ENCODE results near the gene IGF1R.

Gene IGF1R

GRCh38 chr15:98700519-98700918 is 52.2 kb downstream of the IGF1R start:
- in situ Hi-C loops (cut with HindIII; ENCODE audit: low sequenced_read_pairs), result no loop called here

GRCh38 chr15:98703126-98703685 is 54.9 kb downstream of the IGF1R start:
- in situ Hi-C loops (cut with HindIII; ENCODE audit: low sequenced_read_pairs), result no loop called here

- in situ Hi-C loops (cut with HindIII; ENCODE audit: low sequenced_read_pairs), result no loop called here
Measured at GRCh38 chr15:98705070-98705469, 56.7 kb downstream of the IGF1R start.

- in situ Hi-C loops (cut with HindIII; ENCODE audit: low sequenced_read_pairs), result no loop called here
Measured at GRCh38 chr15:98706387-98706786, 58.0 kb downstream of the IGF1R start.

GRCh38 chr15:98706986-98707385 is 58.6 kb downstream of the IGF1R start:
- in situ Hi-C loops (cut with HindIII; ENCODE audit: low sequenced_read_pairs), result no loop called here

GRCh38 chr15:98708037-98708590 is 59.8 kb downstream of the IGF1R start:
- in situ Hi-C loops (cut with HindIII; ENCODE audit: low sequenced_read_pairs), result no loop called here

- in situ Hi-C loops (cut with HindIII; ENCODE audit: low sequenced_read_pairs), result no loop called here
Measured at GRCh38 chr15:98711810-98712209, 63.5 kb downstream of the IGF1R start.

GRCh38 chr15:98712845-98713584 is 64.7 kb downstream of the IGF1R start:
- in situ Hi-C loops (cut with HindIII; ENCODE audit: low sequenced_read_pairs), result no loop called here

- in situ Hi-C loops (cut with HindIII; ENCODE audit: low sequenced_read_pairs), result no loop called here
Measured at GRCh38 chr15:98713585-98714001, 65.3 kb downstream of the IGF1R start.

GRCh38 chr15:98714922-98715321 is 66.6 kb downstream of the IGF1R start:
- in situ Hi-C loops (cut with HindIII; ENCODE audit: low sequenced_read_pairs), result no loop called here

- in situ Hi-C loops (cut with HindIII; ENCODE audit: low sequenced_read_pairs), result no loop called here
Measured at GRCh38 chr15:98715401-98715800, 67.1 kb downstream of the IGF1R start.

GRCh38 chr15:98715890-98716443 is 67.6 kb downstream of the IGF1R start:
- in situ Hi-C loops (cut with HindIII; ENCODE audit: low sequenced_read_pairs), result no loop called here

- in situ Hi-C loops (cut with HindIII; ENCODE audit: low sequenced_read_pairs), result no loop called here
Measured at GRCh38 chr15:98717371-98717770, 69.0 kb downstream of the IGF1R start.

GRCh38 chr15:98717942-98718341 is 69.6 kb downstream of the IGF1R start:
- in situ Hi-C loops (cut with HindIII; ENCODE audit: low sequenced_read_pairs), result no loop called here

- in situ Hi-C loops (cut with HindIII; ENCODE audit: low sequenced_read_pairs), result no loop called here
Measured at GRCh38 chr15:98718426-98719136, 70.2 kb downstream of the IGF1R start.

- in situ Hi-C loops (cut with HindIII; ENCODE audit: low sequenced_read_pairs), result no loop called here
Measured at GRCh38 chr15:98719137-98719740, 70.9 kb downstream of the IGF1R start.

- in situ Hi-C loops (cut with HindIII; ENCODE audit: low sequenced_read_pairs), result no loop called here
Measured at GRCh38 chr15:98720031-98720430, 71.7 kb downstream of the IGF1R start.

- in situ Hi-C loops (cut with HindIII; ENCODE audit: low sequenced_read_pairs), result no loop called here
Measured at GRCh38 chr15:98720577-98721565, 72.5 kb downstream of the IGF1R start.

- in situ Hi-C loops (cut with HindIII; ENCODE audit: low sequenced_read_pairs), result no loop called here
Measured at GRCh38 chr15:98722209-98722608, 73.9 kb downstream of the IGF1R start.

GRCh38 chr15:98722645-98723044 is 74.3 kb downstream of the IGF1R start:
- in situ Hi-C loops (cut with HindIII; ENCODE audit: low sequenced_read_pairs), result no loop called here
